GM12865 (cell line): Measurements from ENCODE around the gene NCF2.

ENCODE experiments used
- DNase-seq: peaks from one replicate; pipeline ENCODE4 v3.0.0; 2010; ENCODE audit warnings: low read depth
- H3K4me3 ChIP-seq: 2 replicates; pipeline ENCODE4 v1.5.1; 2011; ENCODE audit warnings: mild to moderate bottlenecking, low read depth, low read length, control low read depth
- CTCF ChIP-seq: IDR thresholded peaks from 2 replicates; pipeline ENCODE4 v1.5.1; 2011; ENCODE audit warnings: low read length, control low read depth, low read depth, inconsistent platforms; ENCODE audit not compliant: insufficient read depth; ENCODE audit errors: missing control alignments

The NCF2 gene

GRCh38 chr1:183590244-183591191 is at the start of gene NCF2:
TSS of gene NCF2 (minus strand) at chr1:183590459. CDS start at chr1:183590329, 130 bp downstream.
- H3K4me3 ChIP-seq = peak within 1 kb of the TSS; percentile 57
- TF ChIP-seq CTCF = no peak
- peak; percentile 96 for DNase-seq

- no peak overlapping the region for H3K4me3 ChIP-seq
- DNase-seq = no peak
These were observed 48.6 kb upstream of the NCF2 start for GRCh38 chr1:183638649-183639387.

GRCh38 chr1:183636783-183637182 is 46.5 kb upstream of the NCF2 start:
- TF ChIP-seq CTCF = no peak
- peak overlapping the region; percentile 68 for H3K4me3 ChIP-seq
- no peak for DNase-seq

More at GRCh38 chr1:183638649-183639387, 48.6 kb upstream of the NCF2 start:
- no peak for TF ChIP-seq CTCF

- peak overlapping the region; percentile 68 for H3K4me3 ChIP-seq
- no peak for DNase-seq
- no peak for TF ChIP-seq CTCF
These were observed 46.0 kb upstream of the NCF2 start for GRCh38 chr1:183636334-183636682.

GRCh38 chr1:183635606-183636333 is 45.5 kb upstream of the NCF2 start, which contains the start of gene ARPC5:
TSS of gene ARPC5 (minus strand) at chr1:183635783. CDS start at chr1:183635659, 124 bp downstream.
- peak within 1 kb of the TSS; percentile 87 for H3K4me3 ChIP-seq
- TF ChIP-seq CTCF = no peak
- peak; percentile 99 for DNase-seq

- TF ChIP-seq CTCF = no peak
- H3K4me3 ChIP-seq = peak overlapping the region; percentile 87
- no peak for DNase-seq
These were observed 44.9 kb upstream of the NCF2 start for GRCh38 chr1:183635099-183635605.
